Stimulated activated CD8-positive, alpha-beta memory T cell treated with anti-CD3 and anti-CD28 coated beads, Interleukin-15, amount 100 ng/mL, for 24 hours (primary cell): ENCODE measurements around the gene CHD5.

Experiments used
- DNase-seq: peaks from one replicate; pipeline ENCODE4 v3.0.0-alpha.2; 2020; ENCODE audit warnings: low read depth

CHD5 gene

DNA sequence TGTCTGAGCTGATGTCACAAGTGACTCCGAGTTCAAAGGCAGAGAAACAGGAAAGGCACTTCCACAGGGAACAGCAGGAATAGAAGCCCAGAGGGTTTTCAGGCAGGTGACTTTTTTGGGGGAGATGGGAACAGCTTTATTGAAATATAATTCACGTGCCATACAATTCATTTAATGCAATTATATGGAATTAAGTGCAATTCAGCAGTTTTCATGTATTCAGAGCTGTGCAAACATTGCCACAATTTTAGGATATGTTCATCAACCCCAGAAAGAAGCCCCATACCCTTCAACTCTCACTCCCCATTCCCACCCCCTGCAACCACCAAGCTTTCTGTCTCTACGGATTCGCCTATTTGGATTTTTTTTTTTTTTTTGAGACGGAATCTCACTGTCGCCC, 117.5 kb downstream of the CHD5 start:
- DNase-seq = no peak

DNA sequence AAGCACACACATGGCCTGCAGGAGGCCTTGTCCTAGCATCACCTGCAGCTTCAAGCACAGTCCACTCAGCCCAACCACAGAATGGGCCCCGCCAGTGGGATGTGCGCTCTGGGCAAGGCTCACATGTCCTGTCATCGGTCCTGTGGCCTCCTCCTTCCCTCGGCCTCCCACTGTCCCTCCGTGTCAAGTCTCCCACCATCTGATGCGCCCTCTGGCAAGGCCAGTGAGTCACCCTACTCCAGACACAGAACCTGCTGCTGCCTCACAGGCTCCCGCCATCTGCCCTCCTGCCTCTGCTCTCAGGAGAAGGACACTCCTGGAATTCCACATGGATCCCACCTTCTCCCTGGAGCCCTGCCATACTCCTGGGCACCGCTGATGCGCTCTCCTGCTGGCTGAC, 120.3 kb downstream of the CHD5 start:
- no peak for DNase-seq

DNA sequence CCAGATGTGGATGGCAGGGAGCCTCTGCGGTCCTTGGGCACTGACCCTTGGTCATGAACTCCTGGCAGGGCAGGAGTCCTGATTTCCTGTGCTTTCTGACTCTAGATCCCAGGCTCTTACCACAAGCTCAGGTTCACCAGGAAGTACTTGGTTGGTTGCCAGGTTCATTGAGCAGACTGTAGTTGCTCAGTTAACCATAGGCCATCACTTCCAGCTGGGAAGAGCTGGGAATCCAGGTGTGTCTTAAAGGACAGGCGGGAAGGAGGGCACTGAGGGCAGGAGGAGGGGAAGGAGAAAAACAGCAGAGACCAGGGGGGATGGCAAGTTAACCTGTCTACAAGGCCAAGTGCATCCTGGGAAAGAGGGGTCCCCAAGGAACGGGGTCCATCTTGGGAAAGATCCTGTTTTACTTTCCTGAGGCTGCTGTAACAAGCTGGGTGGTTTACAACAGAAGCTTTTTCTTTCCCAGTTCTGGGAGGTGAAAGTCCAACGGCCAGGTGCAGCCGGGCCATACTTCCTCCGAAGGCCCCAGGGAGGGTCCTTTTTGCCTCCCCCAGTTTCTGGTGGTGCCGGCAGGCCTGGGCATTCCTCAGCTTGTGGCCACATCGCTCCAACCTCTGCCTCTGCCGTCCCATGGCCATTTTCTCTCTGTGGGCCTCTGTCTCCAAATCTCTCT, 122.8 kb downstream of the CHD5 start:
- no peak for DNase-seq

DNA sequence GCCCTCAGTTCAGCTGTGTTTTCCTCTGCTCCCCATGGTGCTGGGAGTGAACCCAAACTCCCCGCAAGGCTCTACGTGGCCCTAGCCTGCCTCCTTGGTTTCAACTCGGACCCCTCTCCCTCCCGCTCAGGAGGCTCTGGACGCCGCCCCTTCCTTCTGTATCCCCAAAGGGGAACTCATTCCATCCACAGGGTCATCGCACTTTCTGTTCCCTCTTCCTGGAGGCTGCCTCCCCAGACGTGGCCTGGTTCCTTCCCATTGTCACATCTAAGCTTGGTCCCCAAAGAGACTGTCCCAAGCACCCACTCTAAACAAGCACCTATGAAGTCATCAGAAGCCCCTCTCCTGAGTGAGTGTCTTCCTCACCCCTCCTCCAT, 123.6 kb downstream of the CHD5 start:
- no peak for DNase-seq

DNA sequence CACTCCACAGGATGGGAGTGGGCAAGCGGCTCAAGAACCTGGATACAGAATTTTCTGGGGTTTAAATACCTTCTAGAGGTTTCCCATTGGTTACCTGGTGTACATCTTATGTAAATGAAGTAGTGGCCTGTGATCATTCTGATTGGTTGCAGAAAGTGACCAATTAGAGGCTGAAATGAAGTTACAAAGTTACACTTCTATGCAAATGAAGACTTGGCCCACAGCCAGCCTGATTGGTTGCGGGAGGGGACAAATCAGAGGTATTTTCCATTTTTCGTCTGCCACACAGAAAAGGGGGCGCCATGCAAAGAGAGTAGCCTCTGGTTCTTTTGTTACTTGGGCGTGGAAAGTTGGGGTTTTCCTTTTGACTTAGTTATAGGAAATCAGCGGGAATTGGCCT, 125.5 kb downstream of the CHD5 start:
- DNase-seq = no peak

DNA sequence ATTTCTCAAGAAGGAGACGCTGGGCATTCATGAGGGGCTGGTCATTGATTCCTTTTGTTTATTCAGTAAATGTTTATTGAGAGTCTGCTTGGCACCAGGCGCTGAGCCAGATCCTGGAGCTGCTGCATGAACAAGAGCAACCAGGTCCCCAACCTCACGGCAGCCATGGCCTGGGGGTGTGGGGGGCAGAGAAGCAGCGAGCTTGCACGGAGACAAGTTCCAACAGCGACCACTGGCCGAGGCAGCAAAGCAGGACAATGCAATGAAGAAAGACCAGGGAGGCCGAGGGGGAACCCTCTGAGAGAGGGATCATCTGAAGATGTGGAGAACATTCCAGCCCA, 126.9 kb downstream of the CHD5 start:
- DNase-seq = no peak

DNA sequence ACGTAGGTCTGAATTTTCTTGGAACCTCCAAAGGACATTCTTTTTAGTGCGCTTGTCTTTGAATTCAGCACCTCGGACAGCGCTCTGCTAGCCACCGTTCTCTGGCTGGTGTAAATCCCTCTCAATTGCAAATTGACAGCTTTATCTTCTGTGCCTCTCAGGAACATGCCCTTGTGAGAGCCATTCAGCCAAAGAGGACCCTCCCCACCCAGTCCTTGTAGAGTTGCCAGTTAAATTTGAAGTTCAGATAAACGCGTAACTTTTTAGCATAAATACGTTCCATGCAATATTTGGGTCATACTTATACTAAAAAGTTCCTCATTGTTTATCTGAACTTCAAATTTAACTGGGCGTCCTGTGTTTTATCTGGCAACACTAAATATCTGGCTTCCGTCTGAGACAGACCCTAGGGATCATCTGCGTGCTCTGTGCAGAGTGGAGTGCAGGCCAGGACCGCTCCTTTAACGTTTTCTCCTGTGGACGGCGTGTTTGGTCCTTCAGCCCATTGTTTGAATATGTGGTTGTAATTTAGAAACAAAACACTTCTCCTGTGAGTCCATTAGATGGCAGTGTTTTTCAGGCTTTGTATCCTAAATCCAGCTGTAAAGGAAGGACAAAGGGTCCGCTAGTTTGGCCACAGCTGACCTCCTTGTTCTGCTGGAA, 127.4 kb downstream of the CHD5 start:
- no peak for DNase-seq
